NT2/D1 (cell line): ENCODE results near the gene PDE4C.

ENCODE experiments used
- DNase-seq: peaks from one replicate; pipeline ENCODE4 v3.0.0-alpha.2; 2011; ENCODE audit warnings: low read depth, low spot score
- H3K27me3 ChIP-seq: 2 replicates; pipeline ENCODE4 v1.6.0; 2011; ENCODE audit warnings: mild to moderate bottlenecking; ENCODE audit not compliant: insufficient read length, insufficient read depth
- H3K36me3 ChIP-seq: 2 replicates; pipeline ENCODE4 v1.6.1; 2011; ENCODE audit warnings: mild to moderate bottlenecking, low read length, mixed read lengths; ENCODE audit not compliant: insufficient read depth, insufficient read length
- H3K4me1 ChIP-seq: 2 replicates; pipeline ENCODE4 v1.5.1; 2011; ENCODE audit not compliant: insufficient read depth, insufficient read length
- H3K4me3 ChIP-seq: 2 replicates; pipeline ENCODE4 v1.5.1; 2011; ENCODE audit warnings: low read depth; ENCODE audit not compliant: insufficient read length
- H3K9ac ChIP-seq: 2 replicates; pipeline ENCODE4 v1.6.0; 2011; ENCODE audit warnings: low read depth; ENCODE audit not compliant: insufficient read length
- H3K9me3 ChIP-seq: 2 replicates; pipeline ENCODE4 v1.5.1; 2011; ENCODE audit warnings: mild to moderate bottlenecking, low read length; ENCODE audit not compliant: insufficient read depth
- SUZ12 ChIP-seq: IDR thresholded peaks from 2 replicates; pipeline ENCODE4 v1.6.1; 2011; ENCODE audit not compliant: insufficient read length, insufficient read depth; ENCODE audit errors: extremely low read depth
- YY1 ChIP-seq: IDR thresholded peaks from 2 replicates; pipeline ENCODE4 v1.6.1; 2011; ENCODE audit not compliant: insufficient read length, insufficient read depth
- ZNF274 ChIP-seq: IDR thresholded peaks from 2 replicates; pipeline ENCODE4 v1.6.1; 2011; ENCODE audit warnings: mild to moderate bottlenecking, low read depth, low read length

PDE4C gene

DNA sequence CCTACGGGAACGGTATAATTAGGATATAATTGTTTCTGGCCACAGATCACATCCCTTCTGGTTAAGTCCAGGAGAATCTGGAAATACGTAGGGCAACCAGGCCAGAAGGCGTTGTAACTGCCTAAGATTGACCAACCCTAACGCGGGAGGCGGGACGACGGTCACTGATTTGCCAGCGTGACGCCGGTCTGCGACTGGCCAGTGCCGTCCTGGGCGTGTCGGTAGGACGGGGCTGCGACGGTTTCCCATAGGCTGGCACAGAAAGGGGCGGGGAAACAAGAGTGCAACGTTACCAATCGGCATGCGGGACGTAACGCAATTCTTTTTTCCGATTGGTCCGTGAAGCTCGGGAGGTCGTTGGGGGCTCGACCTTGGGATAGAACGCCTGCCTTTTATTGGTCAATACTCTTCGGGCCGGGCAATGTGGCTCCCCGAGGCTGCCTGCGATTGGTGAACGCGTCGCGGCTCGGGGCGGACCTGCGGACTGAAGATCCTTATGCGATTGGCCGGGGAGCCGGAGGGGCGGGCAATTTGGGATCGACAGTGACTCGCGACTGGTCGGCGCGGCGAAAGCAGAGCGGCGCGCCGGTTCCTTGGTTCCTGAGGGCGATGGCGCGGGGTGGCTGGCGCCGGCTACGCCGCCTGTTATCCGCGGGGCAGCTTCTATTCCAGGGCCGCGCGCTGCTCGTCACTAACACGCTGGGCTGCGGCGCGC is 33.4 kb downstream of the PDE4C start, which contains the start of gene MPV17L2:
MPV17L2 (plus strand) TSS at position 546 of the 715 bp plus-strand sequence; CDS start at position 610, 64 bp downstream.
- peak within 1 kb of the TSS; percentile 92 for H3K4me3 ChIP-seq
- TF ChIP-seq YY1: no peak
- TF ChIP-seq SUZ12: no peak
- no peak for TF ChIP-seq ZNF274
- H3K4me1 ChIP-seq: peaks cover 7% of the 10 kb centered on the region
- peaks cover 20% of the 10 kb centered on the region for H3K36me3 ChIP-seq
- no peaks in the 10 kb centered on the region for H3K9me3 ChIP-seq
- H3K27me3 ChIP-seq: no peaks in the 10 kb centered on the region
- peak; percentile 100 for DNase-seq
- H3K9ac ChIP-seq: peak within 1 kb of the TSS; percentile 92

DNA sequence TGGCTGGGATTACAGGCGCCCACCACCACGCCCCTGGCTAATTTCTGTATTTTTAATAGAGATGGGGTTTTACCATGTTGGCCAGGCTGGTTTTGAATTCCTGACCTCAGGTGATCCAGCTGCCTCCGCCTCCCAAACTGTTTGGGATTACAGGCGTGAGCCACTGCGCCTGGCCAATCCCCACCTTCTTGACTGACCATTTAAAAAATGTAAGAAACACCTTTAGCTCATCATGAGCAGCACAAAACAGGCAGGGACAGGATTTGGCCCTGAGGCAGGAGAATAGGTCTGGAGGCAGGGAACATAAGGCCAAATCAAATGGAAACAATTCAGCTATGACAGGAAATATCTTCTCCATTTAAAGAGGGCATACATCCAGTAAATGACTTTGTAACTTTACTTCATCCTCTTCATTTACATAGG is 34.6 kb downstream of the PDE4C start:
- Histone ChIP-seq H3K27me3 (no peaks in the 10 kb centered on the region), H3K9me3 (no peaks in the 10 kb centered on the region), H3K36me3 (peaks cover 14% of the 10 kb centered on the region), H3K4me1 (peaks cover 7% of the 10 kb centered on the region), H3K9ac (peak overlapping the region; percentile 13), H3K4me3 (no peak overlapping the region)
- no peak for DNase-seq
- TF ChIP-seq YY1: no peak
- no peak for TF ChIP-seq SUZ12
- no peak for TF ChIP-seq ZNF274

GRCh38 chr19:18190278-18190677 is 36.0 kb downstream of the PDE4C start:
- no peak for DNase-seq
- no peak for TF ChIP-seq SUZ12
- no peak for TF ChIP-seq ZNF274
- TF ChIP-seq YY1: no peak
- no peak overlapping the region for H3K9ac ChIP-seq
- no peaks in the 10 kb centered on the region for H3K9me3 ChIP-seq
- peaks cover 7% of the 10 kb centered on the region for H3K4me1 ChIP-seq
- peaks cover 5% of the 10 kb centered on the region for H3K36me3 ChIP-seq
- no peak overlapping the region for H3K4me3 ChIP-seq
- H3K27me3 ChIP-seq: no peaks in the 10 kb centered on the region

GRCh38 chr19:18185538-18185937 is 40.7 kb downstream of the PDE4C start:
- Histone ChIP-seq H3K9ac (peak overlapping the region; percentile 6), H3K4me1 (no peaks in the 10 kb centered on the region), H3K9me3 (no peaks in the 10 kb centered on the region), H3K4me3 (no peak overlapping the region), H3K36me3 (no peaks in the 10 kb centered on the region), H3K27me3 (no peaks in the 10 kb centered on the region)
- TF ChIP-seq YY1 (no peak), ZNF274 (no peak), SUZ12 (no peak)
- DNase-seq: peak; percentile 75

GRCh38 chr19:18183529-18183928 is 42.7 kb downstream of the PDE4C start:
- no peak overlapping the region for H3K4me3 ChIP-seq
- H3K9ac ChIP-seq: no peak overlapping the region
- no peaks in the 10 kb centered on the region for H3K27me3 ChIP-seq
- H3K4me1 ChIP-seq: no peaks in the 10 kb centered on the region
- no peak for DNase-seq
- no peak for TF ChIP-seq SUZ12
- H3K36me3 ChIP-seq: no peaks in the 10 kb centered on the region
- H3K9me3 ChIP-seq: no peaks in the 10 kb centered on the region

DNA sequence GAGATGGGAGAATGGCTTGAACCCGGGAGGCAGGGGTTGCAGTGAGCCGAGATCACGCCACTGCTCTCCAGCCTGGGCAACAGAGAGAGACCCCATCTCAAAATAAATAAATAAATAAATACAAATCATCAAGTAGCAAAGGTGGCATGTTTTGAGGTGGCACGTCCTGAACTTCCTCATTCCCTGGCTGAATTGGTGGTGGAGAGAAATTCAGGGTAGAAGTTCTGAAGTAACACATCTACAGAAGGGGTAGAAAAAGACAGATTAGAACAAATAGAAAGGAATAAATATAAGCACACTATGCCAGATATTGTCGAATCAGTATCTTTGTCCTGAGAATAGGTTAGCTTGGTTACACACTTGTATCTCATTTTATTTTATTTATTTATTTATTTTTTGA is 46.3 kb downstream of the PDE4C start:
- H3K4me1 ChIP-seq: peaks cover 3% of the 10 kb centered on the region
- no peak for DNase-seq
- TF ChIP-seq SUZ12 (no peak), YY1 (no peak), ZNF274 (no peak)
- H3K9me3 ChIP-seq: no peaks in the 10 kb centered on the region
- no peak overlapping the region for H3K4me3 ChIP-seq
- H3K9ac ChIP-seq: no peak overlapping the region
- no peaks in the 10 kb centered on the region for H3K27me3 ChIP-seq
- peaks cover 17% of the 10 kb centered on the region for H3K36me3 ChIP-seq

- H3K4me1 ChIP-seq: peaks cover 13% of the 10 kb centered on the region
- H3K9me3 ChIP-seq: no peaks in the 10 kb centered on the region
- H3K9ac ChIP-seq: no peak overlapping the region
- TF ChIP-seq ZNF274 (no peak), YY1 (no peak), SUZ12 (no peak)
- H3K36me3 ChIP-seq: peaks cover 25% of the 10 kb centered on the region
- no peak overlapping the region for H3K4me3 ChIP-seq
- DNase-seq: no peak
- H3K27me3 ChIP-seq: no peaks in the 10 kb centered on the region
Measured at GRCh38 chr19:18176367-18177310, 49.6 kb downstream of the PDE4C start.
